ENCODE data around the gene SMC6.

DNA sequence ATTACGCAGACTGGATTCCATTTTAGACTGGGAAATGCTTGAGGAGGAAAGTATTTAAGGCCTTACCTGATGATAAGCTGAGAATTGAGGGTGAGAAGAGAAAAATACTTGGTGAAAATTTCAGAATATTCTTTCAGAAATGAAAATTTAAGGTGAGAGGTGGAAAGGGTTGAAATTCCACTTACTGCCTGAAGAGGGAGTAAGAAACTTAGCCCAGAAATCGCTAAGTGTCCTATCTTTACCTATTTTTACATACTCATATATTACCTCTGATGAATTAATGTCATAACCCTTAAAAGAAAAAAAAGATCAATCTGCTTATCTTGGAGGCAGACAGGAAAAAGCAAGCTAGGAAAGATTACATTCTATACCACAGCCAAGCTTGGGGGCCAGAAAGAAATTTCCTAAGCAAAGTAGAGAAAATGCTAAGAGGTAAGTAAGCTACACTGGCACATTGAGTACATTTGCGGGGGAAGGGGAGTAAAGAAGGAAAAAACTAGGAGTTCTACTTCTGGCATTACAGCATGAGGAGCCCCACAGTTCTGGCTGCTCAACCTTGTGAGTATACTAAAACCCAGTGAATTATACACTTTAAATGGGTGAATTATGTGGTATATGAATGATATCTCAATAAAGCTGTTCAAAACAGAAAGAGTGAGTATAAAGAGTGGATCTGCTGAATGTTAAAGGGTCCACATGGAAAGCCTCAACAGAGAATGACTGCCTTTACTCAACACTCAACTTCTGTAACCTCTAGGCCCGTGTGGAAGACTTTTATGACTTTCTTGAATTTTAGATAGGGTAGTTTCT is 33.8 kb downstream of the SMC6 start:
- TF ChIP-seq REST (IDR thresholded peaks at IDR 0.05; ENCODE audit: borderline replicate concordance) (no peak), RAD21 (conservative IDR thresholded peaks at IDR 0.05) (peak; percentile 78), POLR2AphosphoS5 (IDR thresholded peaks at IDR 0.05) (no peak), TAF1 (IDR thresholded peaks at IDR 0.05; ENCODE audit: low read depth) (no peak), EZH2 (IDR thresholded peaks at IDR 0.05; ENCODE audit: borderline replicate concordance, insufficient read depth, low read length, poor library complexity, severe bottlenecking) (no peak), EP300 (conservative IDR thresholded peaks at IDR 0.05; ENCODE audit: poor library complexity, severe bottlenecking) (no peak), SMC3 (conservative IDR thresholded peaks at IDR 0.05; ENCODE audit: poor library complexity) (peak; percentile 76)
- TF ChIP-seq, protein P1, sequence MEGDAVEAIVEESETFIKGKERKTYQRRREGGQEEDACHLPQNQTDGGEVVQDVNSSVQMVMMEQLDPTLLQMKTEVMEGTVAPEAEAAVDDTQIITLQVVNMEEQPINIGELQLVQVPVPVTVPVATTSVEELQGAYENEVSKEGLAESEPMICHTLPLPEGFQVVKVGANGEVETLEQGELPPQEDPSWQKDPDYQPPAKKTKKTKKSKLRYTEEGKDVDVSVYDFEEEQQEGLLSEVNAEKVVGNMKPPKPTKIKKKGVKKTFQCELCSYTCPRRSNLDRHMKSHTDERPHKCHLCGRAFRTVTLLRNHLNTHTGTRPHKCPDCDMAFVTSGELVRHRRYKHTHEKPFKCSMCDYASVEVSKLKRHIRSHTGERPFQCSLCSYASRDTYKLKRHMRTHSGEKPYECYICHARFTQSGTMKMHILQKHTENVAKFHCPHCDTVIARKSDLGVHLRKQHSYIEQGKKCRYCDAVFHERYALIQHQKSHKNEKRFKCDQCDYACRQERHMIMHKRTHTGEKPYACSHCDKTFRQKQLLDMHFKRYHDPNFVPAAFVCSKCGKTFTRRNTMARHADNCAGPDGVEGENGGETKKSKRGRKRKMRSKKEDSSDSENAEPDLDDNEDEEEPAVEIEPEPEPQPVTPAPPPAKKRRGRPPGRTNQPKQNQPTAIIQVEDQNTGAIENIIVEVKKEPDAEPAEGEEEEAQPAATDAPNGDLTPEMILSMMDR (IDR thresholded peaks at IDR 0.05; ENCODE audit: poor library complexity, severe bottlenecking): peak; percentile 78

All from neural cell (in vitro differentiated cells).